Measurements from ENCODE around the gene COQ3.

DNA sequence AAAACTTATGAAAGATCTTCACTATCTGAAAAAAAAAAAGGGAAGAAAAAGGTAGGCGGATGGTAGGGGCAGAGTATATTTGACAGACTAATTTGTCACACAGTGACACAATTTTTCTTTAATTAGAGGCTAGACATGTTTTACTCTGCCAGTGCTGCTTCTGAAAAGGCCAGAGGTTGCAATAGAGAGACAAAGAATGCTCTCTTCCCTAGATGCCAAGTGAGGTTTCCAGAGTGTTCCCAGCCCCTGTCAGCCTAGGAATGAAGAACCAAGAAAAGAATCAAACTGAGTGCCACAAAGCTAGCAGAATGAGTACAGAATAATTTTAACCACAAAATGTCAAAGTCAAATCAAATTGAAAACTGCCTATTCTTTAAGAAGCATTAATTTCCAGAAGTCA is 18.1 kb upstream of the COQ3 start:
- TF ChIP-seq SMC3 (IDR thresholded peaks at IDR 0.05; ENCODE audit: low read depth, low read length) (no peak), MXI1 (IDR thresholded peaks at IDR 0.05; ENCODE audit: borderline replicate concordance, low read depth, low read length) (no peak), BHLHE40 (IDR thresholded peaks at IDR 0.05; ENCODE audit: low read depth, low read length) (no peak), MAZ (IDR thresholded peaks at IDR 0.05; ENCODE audit: borderline replicate concordance, low read depth, low read length) (no peak), POLR2A (IDR thresholded peaks at IDR 0.05; ENCODE audit: low read depth, low read length) (no peak), CHD1 (IDR thresholded peaks at IDR 0.05; ENCODE audit: low read depth, low read length) (no peak)
- TF ChIP-seq, protein P1, sequence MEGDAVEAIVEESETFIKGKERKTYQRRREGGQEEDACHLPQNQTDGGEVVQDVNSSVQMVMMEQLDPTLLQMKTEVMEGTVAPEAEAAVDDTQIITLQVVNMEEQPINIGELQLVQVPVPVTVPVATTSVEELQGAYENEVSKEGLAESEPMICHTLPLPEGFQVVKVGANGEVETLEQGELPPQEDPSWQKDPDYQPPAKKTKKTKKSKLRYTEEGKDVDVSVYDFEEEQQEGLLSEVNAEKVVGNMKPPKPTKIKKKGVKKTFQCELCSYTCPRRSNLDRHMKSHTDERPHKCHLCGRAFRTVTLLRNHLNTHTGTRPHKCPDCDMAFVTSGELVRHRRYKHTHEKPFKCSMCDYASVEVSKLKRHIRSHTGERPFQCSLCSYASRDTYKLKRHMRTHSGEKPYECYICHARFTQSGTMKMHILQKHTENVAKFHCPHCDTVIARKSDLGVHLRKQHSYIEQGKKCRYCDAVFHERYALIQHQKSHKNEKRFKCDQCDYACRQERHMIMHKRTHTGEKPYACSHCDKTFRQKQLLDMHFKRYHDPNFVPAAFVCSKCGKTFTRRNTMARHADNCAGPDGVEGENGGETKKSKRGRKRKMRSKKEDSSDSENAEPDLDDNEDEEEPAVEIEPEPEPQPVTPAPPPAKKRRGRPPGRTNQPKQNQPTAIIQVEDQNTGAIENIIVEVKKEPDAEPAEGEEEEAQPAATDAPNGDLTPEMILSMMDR (conservative IDR thresholded peaks at IDR 0.05; ENCODE audit: low read depth, low read length) = no peak
